ENCODE data around the gene COL9A1.

COL9A1 gene

GRCh38 chr6:70186461-70186860, 116.4 kb downstream of the COL9A1 start:
- Histone ChIP-seq H3K27ac (ENCODE audit: low read length) (no peak overlapping the region), H3K9me3 (ENCODE audit: control insufficient read depth, low read depth, low read length) (no peaks in the 10 kb centered on the region), H3K4me1 (ENCODE audit: control insufficient read depth, low read depth, low read length) (no peaks in the 10 kb centered on the region), H3K4me3 (ENCODE audit: low read length) (no peak overlapping the region), H3K9ac (ENCODE audit: low read length) (no peak overlapping the region), H3K27me3 (ENCODE audit: control insufficient read depth, insufficient read depth, low read length) (no peaks in the 10 kb centered on the region), H3K36me3 (ENCODE audit: control insufficient read depth, low read depth, low read length) (no peaks in the 10 kb centered on the region)

GRCh38 chr6:70184723-70185122, 118.2 kb downstream of the COL9A1 start:
- Histone ChIP-seq H3K9me3 (ENCODE audit: control insufficient read depth, low read depth, low read length) (no peaks in the 10 kb centered on the region), H3K4me3 (ENCODE audit: low read length) (no peak overlapping the region), H3K4me1 (ENCODE audit: control insufficient read depth, low read depth, low read length) (no peaks in the 10 kb centered on the region), H3K36me3 (ENCODE audit: control insufficient read depth, low read depth, low read length) (no peaks in the 10 kb centered on the region), H3K27ac (ENCODE audit: low read length) (no peak overlapping the region), H3K9ac (ENCODE audit: low read length) (no peak overlapping the region), H3K27me3 (ENCODE audit: control insufficient read depth, insufficient read depth, low read length) (no peaks in the 10 kb centered on the region)

GRCh38 chr6:70183538-70183937, 119.3 kb downstream of the COL9A1 start:
- Histone ChIP-seq H3K9ac (ENCODE audit: low read length) (no peak overlapping the region), H3K9me3 (ENCODE audit: control insufficient read depth, low read depth, low read length) (no peaks in the 10 kb centered on the region), H3K27ac (ENCODE audit: low read length) (no peak overlapping the region), H3K27me3 (ENCODE audit: control insufficient read depth, insufficient read depth, low read length) (no peaks in the 10 kb centered on the region), H3K36me3 (ENCODE audit: control insufficient read depth, low read depth, low read length) (no peaks in the 10 kb centered on the region), H3K4me1 (ENCODE audit: control insufficient read depth, low read depth, low read length) (no peaks in the 10 kb centered on the region), H3K4me3 (ENCODE audit: low read length) (no peak overlapping the region)

GRCh38 chr6:70180901-70181599, 121.8 kb downstream of the COL9A1 start:
- Histone ChIP-seq H3K4me3 (ENCODE audit: low read length) (no peak overlapping the region), H3K4me1 (ENCODE audit: control insufficient read depth, low read depth, low read length) (no peaks in the 10 kb centered on the region), H3K36me3 (ENCODE audit: control insufficient read depth, low read depth, low read length) (no peaks in the 10 kb centered on the region), H3K27ac (ENCODE audit: low read length) (no peak overlapping the region), H3K9ac (ENCODE audit: low read length) (no peak overlapping the region), H3K27me3 (ENCODE audit: control insufficient read depth, insufficient read depth, low read length) (no peaks in the 10 kb centered on the region), H3K9me3 (ENCODE audit: control insufficient read depth, low read depth, low read length) (no peaks in the 10 kb centered on the region)

- Histone ChIP-seq H3K27ac (ENCODE audit: low read length) (no peak overlapping the region), H3K9me3 (ENCODE audit: control insufficient read depth, low read depth, low read length) (no peaks in the 10 kb centered on the region), H3K9ac (ENCODE audit: low read length) (no peak overlapping the region), H3K4me1 (ENCODE audit: control insufficient read depth, low read depth, low read length) (no peaks in the 10 kb centered on the region), H3K27me3 (ENCODE audit: control insufficient read depth, insufficient read depth, low read length) (no peaks in the 10 kb centered on the region), H3K36me3 (ENCODE audit: control insufficient read depth, low read depth, low read length) (no peaks in the 10 kb centered on the region), H3K4me3 (ENCODE audit: low read length) (no peak overlapping the region)
These were observed 122.5 kb downstream of the COL9A1 start for GRCh38 chr6:70180183-70180900.

GRCh38 chr6:70176842-70177550, 125.9 kb downstream of the COL9A1 start:
- Histone ChIP-seq H3K36me3 (ENCODE audit: control insufficient read depth, low read depth, low read length) (no peaks in the 10 kb centered on the region), H3K27ac (ENCODE audit: low read length) (no peak overlapping the region), H3K9me3 (ENCODE audit: control insufficient read depth, low read depth, low read length) (no peaks in the 10 kb centered on the region), H3K4me1 (ENCODE audit: control insufficient read depth, low read depth, low read length) (no peaks in the 10 kb centered on the region), H3K4me3 (ENCODE audit: low read length) (no peak overlapping the region), H3K9ac (ENCODE audit: low read length) (no peak overlapping the region), H3K27me3 (ENCODE audit: control insufficient read depth, insufficient read depth, low read length) (no peaks in the 10 kb centered on the region)

- no peak overlapping the region for H3K4me3 ChIP-seq (ENCODE audit: low read length)
- no peak overlapping the region for H3K9ac ChIP-seq (ENCODE audit: low read length)
- H3K9me3 ChIP-seq (ENCODE audit: control insufficient read depth, low read depth, low read length), result no peaks in the 10 kb centered on the region
These were observed 127.1 kb downstream of the COL9A1 start for GRCh38 chr6:70175770-70176169.

GRCh38 chr6:70172252-70172651, 130.6 kb downstream of the COL9A1 start:
- Histone ChIP-seq H3K27me3 (ENCODE audit: control insufficient read depth, insufficient read depth, low read length) (no peaks in the 10 kb centered on the region), H3K9me3 (ENCODE audit: control insufficient read depth, low read depth, low read length) (no peaks in the 10 kb centered on the region), H3K4me3 (ENCODE audit: low read length) (no peak overlapping the region), H3K4me1 (ENCODE audit: control insufficient read depth, low read depth, low read length) (no peaks in the 10 kb centered on the region), H3K27ac (ENCODE audit: low read length) (no peak overlapping the region), H3K36me3 (ENCODE audit: control insufficient read depth, low read depth, low read length) (no peaks in the 10 kb centered on the region), H3K9ac (ENCODE audit: low read length) (no peak overlapping the region)

More at GRCh38 chr6:70175770-70176169, 127.1 kb downstream of the COL9A1 start:
- Histone ChIP-seq H3K4me1 (ENCODE audit: control insufficient read depth, low read depth, low read length) (no peaks in the 10 kb centered on the region), H3K27me3 (ENCODE audit: control insufficient read depth, insufficient read depth, low read length) (no peaks in the 10 kb centered on the region), H3K27ac (ENCODE audit: low read length) (no peak overlapping the region), H3K36me3 (ENCODE audit: control insufficient read depth, low read depth, low read length) (no peaks in the 10 kb centered on the region)

GRCh38 chr6:70171236-70171635, 131.6 kb downstream of the COL9A1 start:
- H3K9ac ChIP-seq (ENCODE audit: low read length), result no peak overlapping the region
- H3K9me3 ChIP-seq (ENCODE audit: control insufficient read depth, low read depth, low read length), result no peaks in the 10 kb centered on the region
- no peaks in the 10 kb centered on the region for H3K27me3 ChIP-seq (ENCODE audit: control insufficient read depth, insufficient read depth, low read length)
- no peaks in the 10 kb centered on the region for H3K36me3 ChIP-seq (ENCODE audit: control insufficient read depth, low read depth, low read length)
- H3K4me3 ChIP-seq (ENCODE audit: low read length), result no peak overlapping the region
- H3K4me1 ChIP-seq (ENCODE audit: control insufficient read depth, low read depth, low read length), result no peaks in the 10 kb centered on the region
- no peak overlapping the region for H3K27ac ChIP-seq (ENCODE audit: low read length)

- Histone ChIP-seq H3K27me3 (ENCODE audit: control insufficient read depth, insufficient read depth, low read length) (no peaks in the 10 kb centered on the region), H3K4me1 (ENCODE audit: control insufficient read depth, low read depth, low read length) (no peaks in the 10 kb centered on the region), H3K4me3 (ENCODE audit: low read length) (no peak overlapping the region), H3K27ac (ENCODE audit: low read length) (no peak overlapping the region), H3K9me3 (ENCODE audit: control insufficient read depth, low read depth, low read length) (no peaks in the 10 kb centered on the region), H3K36me3 (ENCODE audit: control insufficient read depth, low read depth, low read length) (no peaks in the 10 kb centered on the region), H3K9ac (ENCODE audit: low read length) (no peak overlapping the region)
These were observed 134.1 kb downstream of the COL9A1 start for GRCh38 chr6:70168681-70169377.
